Cardiac muscle cell (in vitro differentiated cells and primary cell): ENCODE measurements around the gene TOM1. TPM values are rescaled to one million over a fixed set of nuclear protein-coding genes. Genes with fewer than 3 reads are reported as not detected.

Experiments
- DNase-seq, 2 donors: peaks; one replicate each; pipeline versions ENCODE4 v3.0.0 to v3.0.0-alpha.2; 2010 to 2017; ENCODE audit warnings: low read depth in 1 of 2, low spot score in 1 of 2
- H3K27ac ChIP-seq: fragments of 200-600 bp; sonication (generic); 2 replicates; pipeline ENCODE4 v1.5.1; 2016
- H3K27me3 ChIP-seq: fragments of 200-600 bp; sonication (generic); 2 replicates; pipeline ENCODE4 v1.6.0; 2016; ENCODE audit warnings: control low read depth
- H3K36me3 ChIP-seq: fragments of 200-600 bp; sonication (generic); 2 replicates; pipeline ENCODE4 v1.5.1; 2016; ENCODE audit warnings: control low read depth
- H3K4me1 ChIP-seq: fragments of 200-600 bp; sonication (generic); 2 replicates; pipeline ENCODE4 v1.8.1; 2017; ENCODE audit warnings: low read depth, mild to moderate bottlenecking, mixed run types
- H3K4me3 ChIP-seq: fragments of 200-600 bp; sonication (generic); 2 replicates; pipeline ENCODE4 v1.5.1; 2016; ENCODE audit warnings: mild to moderate bottlenecking
- H3K9me3 ChIP-seq: fragments of 200-600 bp; sonication (generic); 2 replicates; pipeline ENCODE4 v1.5.1; 2017; ENCODE audit warnings: low read depth, mild to moderate bottlenecking, control low read depth
- polyA plus RNA-seq: library from polyadenylated mRNA; unstranded; fragments of >200 nt; fragmentation: Nextera tagmentation; extraction: Ambion mirVana; gene quantifications from 2 replicates; pipeline ENCODE4 v1.2.1, GENCODE V29; 2016
- total RNA-seq: library from RNA; depleted of rRNA; stranded (reverse); fragments of >200 nt; gene quantifications from 2 replicates; pipeline ENCODE4 v1.2.3, GENCODE V29; 2016
- TF ChIP-seq, protein P1 (sequence below): IDR thresholded peaks from 2 replicates; pipeline ENCODE4 v1.5.1; 2012; ENCODE audit warnings: low read depth, mild to moderate bottlenecking, low read length

Gene TOM1
- total and polyA plus RNA-seq, 2 experiments from 2014 or later = 76.2 to 107 TPM

- H3K27ac ChIP-seq = peak overlapping the region; percentile 57
- TF ChIP-seq, protein P1, sequence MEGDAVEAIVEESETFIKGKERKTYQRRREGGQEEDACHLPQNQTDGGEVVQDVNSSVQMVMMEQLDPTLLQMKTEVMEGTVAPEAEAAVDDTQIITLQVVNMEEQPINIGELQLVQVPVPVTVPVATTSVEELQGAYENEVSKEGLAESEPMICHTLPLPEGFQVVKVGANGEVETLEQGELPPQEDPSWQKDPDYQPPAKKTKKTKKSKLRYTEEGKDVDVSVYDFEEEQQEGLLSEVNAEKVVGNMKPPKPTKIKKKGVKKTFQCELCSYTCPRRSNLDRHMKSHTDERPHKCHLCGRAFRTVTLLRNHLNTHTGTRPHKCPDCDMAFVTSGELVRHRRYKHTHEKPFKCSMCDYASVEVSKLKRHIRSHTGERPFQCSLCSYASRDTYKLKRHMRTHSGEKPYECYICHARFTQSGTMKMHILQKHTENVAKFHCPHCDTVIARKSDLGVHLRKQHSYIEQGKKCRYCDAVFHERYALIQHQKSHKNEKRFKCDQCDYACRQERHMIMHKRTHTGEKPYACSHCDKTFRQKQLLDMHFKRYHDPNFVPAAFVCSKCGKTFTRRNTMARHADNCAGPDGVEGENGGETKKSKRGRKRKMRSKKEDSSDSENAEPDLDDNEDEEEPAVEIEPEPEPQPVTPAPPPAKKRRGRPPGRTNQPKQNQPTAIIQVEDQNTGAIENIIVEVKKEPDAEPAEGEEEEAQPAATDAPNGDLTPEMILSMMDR = no peak
- no peak overlapping the region for H3K4me3 ChIP-seq
- H3K9me3 ChIP-seq = no peaks in the 10 kb centered on the region
- H3K36me3 ChIP-seq = peaks cover 3% of the 10 kb centered on the region
- H3K27me3 ChIP-seq = no peaks in the 10 kb centered on the region
- DNase-seq = peak in 1 of 2 donors; percentile 31
- H3K4me1 ChIP-seq = peaks cover 10% of the 10 kb centered on the region
Measured at GRCh38 chr22:35349704-35350538, 50.2 kb downstream of the TOM1 start.

- no peaks in the 10 kb centered on the region for H3K9me3 ChIP-seq
- TF ChIP-seq, protein P1 = peak; percentile 54
- H3K4me1 ChIP-seq = peaks cover 10% of the 10 kb centered on the region
- DNase-seq = peak; percentile 90 to 96
- no peaks in the 10 kb centered on the region for H3K27me3 ChIP-seq
- peak overlapping the region; percentile 39 for H3K4me3 ChIP-seq
- H3K27ac ChIP-seq = peak overlapping the region; percentile 57
- H3K36me3 ChIP-seq = peaks cover under 1% of the 10 kb centered on the region
Measured at GRCh38 chr22:35350539-35351503, 51.1 kb downstream of the TOM1 start.

GRCh38 chr22:35352214-35353111, 52.8 kb downstream of the TOM1 start:
- DNase-seq = peak in 1 of 2 donors; percentile 57
- H3K36me3 ChIP-seq = no peaks in the 10 kb centered on the region
- peak overlapping the region; percentile 19 for H3K27ac ChIP-seq
- TF ChIP-seq, protein P1 = peak; percentile 19
- H3K4me3 ChIP-seq = no peak overlapping the region
- H3K4me1 ChIP-seq = peaks cover 10% of the 10 kb centered on the region
- H3K9me3 ChIP-seq = no peaks in the 10 kb centered on the region
- H3K27me3 ChIP-seq = no peaks in the 10 kb centered on the region

- H3K4me3 ChIP-seq = no peak overlapping the region
Measured at GRCh38 chr22:35353318-35353717, 53.6 kb downstream of the TOM1 start.

More at GRCh38 chr22:35353318-35353717, 53.6 kb downstream of the TOM1 start:
- peaks cover 10% of the 10 kb centered on the region for H3K4me1 ChIP-seq
- H3K27ac ChIP-seq = no peak overlapping the region
- no peaks in the 10 kb centered on the region for H3K27me3 ChIP-seq
- DNase-seq = no peak
- TF ChIP-seq, protein P1 = no peak
- no peaks in the 10 kb centered on the region for H3K36me3 ChIP-seq
- H3K9me3 ChIP-seq = no peaks in the 10 kb centered on the region
